ENCODE results near the gene DLGAP1.

- TF ChIP-seq EZH2phosphoT487 (IDR thresholded peaks at IDR 0.05; ENCODE audit: low read depth, severe bottlenecking, unreplicated experiment), result no peak
- TF ChIP-seq, protein P1, sequence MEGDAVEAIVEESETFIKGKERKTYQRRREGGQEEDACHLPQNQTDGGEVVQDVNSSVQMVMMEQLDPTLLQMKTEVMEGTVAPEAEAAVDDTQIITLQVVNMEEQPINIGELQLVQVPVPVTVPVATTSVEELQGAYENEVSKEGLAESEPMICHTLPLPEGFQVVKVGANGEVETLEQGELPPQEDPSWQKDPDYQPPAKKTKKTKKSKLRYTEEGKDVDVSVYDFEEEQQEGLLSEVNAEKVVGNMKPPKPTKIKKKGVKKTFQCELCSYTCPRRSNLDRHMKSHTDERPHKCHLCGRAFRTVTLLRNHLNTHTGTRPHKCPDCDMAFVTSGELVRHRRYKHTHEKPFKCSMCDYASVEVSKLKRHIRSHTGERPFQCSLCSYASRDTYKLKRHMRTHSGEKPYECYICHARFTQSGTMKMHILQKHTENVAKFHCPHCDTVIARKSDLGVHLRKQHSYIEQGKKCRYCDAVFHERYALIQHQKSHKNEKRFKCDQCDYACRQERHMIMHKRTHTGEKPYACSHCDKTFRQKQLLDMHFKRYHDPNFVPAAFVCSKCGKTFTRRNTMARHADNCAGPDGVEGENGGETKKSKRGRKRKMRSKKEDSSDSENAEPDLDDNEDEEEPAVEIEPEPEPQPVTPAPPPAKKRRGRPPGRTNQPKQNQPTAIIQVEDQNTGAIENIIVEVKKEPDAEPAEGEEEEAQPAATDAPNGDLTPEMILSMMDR (IDR thresholded peaks at IDR 0.05; ENCODE audit: poor library complexity), result no peak
These were observed 185.1 kb downstream of the DLGAP1 start for GRCh38 chr18:4270016-4270415.
